ENCODE results near the gene CCDC85A. TPM values are rescaled to one million over a fixed set of nuclear protein-coding genes. Genes with fewer than 3 reads are reported as not detected.

Gene CCDC85A
- total and polyA plus RNA-seq, 2 experiments from 2014 or later, result 1.6 to 4.2 TPM

DNA sequence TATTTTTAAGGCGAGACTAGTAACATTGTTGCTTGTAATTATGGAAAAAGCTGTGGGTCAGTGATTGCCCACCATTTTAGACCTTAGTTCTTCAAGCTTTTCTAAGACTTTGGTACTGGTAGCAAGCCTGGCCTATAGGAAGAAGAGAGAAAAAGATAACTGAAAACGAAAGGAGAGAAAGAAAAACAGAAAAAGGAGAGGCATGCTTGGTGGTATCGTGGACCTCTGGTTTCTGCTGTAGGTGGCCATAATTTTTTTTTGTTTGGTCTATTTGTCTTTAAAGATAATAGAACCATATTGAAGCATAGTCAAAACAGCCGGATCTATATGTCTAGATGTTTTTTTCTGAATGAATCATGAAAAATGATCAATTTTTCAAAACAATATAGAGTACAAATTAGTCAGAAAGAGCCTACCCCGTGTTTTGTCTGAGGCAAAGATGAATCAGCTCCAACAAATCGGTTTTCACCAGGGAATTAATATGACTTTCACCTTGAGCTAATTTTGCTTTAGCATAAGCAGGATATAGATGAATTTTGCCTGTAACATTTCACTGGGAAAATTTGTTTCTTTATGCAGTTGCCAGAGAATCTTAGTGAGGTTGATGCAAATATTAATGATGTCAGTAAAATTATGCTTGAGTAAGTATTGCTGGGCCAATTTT is 45.7 kb downstream of the CCDC85A start:
- Histone ChIP-seq H3K4me2 (ENCODE audit: unreplicated experiment) (no peak overlapping the region), H3K4me1 (ENCODE audit: insufficient read depth) (peaks cover 15% of the 10 kb centered on the region; the same call in 1 of the 2 replicates), H3K9ac (no peak overlapping the region), H3K27ac (peak overlapping the region; percentile 14; the same call in 1 of the 2 replicates), H2AFZ (no peak overlapping the region), H3F3A (ENCODE audit: insufficient read depth) (no peaks in the 10 kb centered on the region), H3K9me2 (ENCODE audit: insufficient read depth) (no peaks in the 10 kb centered on the region), H4K20me1 (ENCODE audit: insufficient read depth) (no peaks in the 10 kb centered on the region), H3K36me3 (ENCODE audit: low read depth) (no peaks in the 10 kb centered on the region), H3K79me2 (ENCODE audit: insufficient read depth) (no peaks in the 10 kb centered on the region), H3K9me3 (ENCODE audit: low read depth) (no peaks in the 10 kb centered on the region), H3K27me3 (replicated peaks; ENCODE audit: insufficient read depth) (no peaks in the 10 kb centered on the region), H3K4me3 (0 out of 2 replicates have a peak overlapping the region, but pooled peaks have one; percentile 1)
- TF ChIP-seq EZH2 (IDR thresholded peaks at IDR 0.05; ENCODE audit: insufficient read depth, poor library complexity, severe bottlenecking) (no peak), EZH2phosphoT487 (IDR thresholded peaks at IDR 0.05; ENCODE audit: insufficient read depth, low read depth) (no peak)
- in situ Hi-C loops (cut with MboI), result no loop called here
- peak; percentile 28 for DNase-seq
- 31 to 33% methylated on average over 6 of the region's 6 CpGs for WGBS, 2 experiments (ENCODE audit: low coverage in 1 of 2, low lambda C conversion rate in 2 of 2, missing lambda C conversion rate in 2 of 2)

DNA sequence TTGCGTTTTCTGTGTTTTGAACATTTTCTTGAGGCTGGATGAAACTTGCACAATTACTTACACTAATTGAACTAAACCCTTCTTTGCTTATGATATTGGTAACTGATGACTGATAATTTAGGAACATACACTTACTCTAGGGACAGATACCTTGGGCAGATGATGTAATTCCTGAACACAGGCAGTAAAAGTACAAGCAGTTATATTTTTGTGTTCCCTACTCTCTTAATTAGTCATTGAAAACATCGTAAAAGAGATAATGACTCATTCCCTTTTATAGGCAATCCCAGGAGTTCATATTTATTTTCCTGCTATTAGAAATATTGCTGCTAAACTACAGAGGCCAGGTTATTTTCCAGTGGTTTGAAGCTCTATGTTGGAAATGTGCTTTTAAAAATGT is 46.4 kb downstream of the CCDC85A start:
- H3K9me2 ChIP-seq (ENCODE audit: insufficient read depth), result no peaks in the 10 kb centered on the region
- DNase-seq, result peak; percentile 62
- peaks cover 15% of the 10 kb centered on the region; the same call in 1 of the 2 replicates for H3K4me1 ChIP-seq (ENCODE audit: insufficient read depth)
- TF ChIP-seq EZH2 (IDR thresholded peaks at IDR 0.05; ENCODE audit: insufficient read depth, poor library complexity, severe bottlenecking), result no peak
- no peak for TF ChIP-seq EZH2phosphoT487 (IDR thresholded peaks at IDR 0.05; ENCODE audit: insufficient read depth, low read depth)
- no peak overlapping the region for H3K9ac ChIP-seq
- peak overlapping the region; percentile 14; the same call in 1 of the 2 replicates for H3K27ac ChIP-seq
- in situ Hi-C loops (cut with MboI), result no loop called here
- no peaks in the 10 kb centered on the region for H3K79me2 ChIP-seq (ENCODE audit: insufficient read depth)
- H3K4me2 ChIP-seq (ENCODE audit: unreplicated experiment), result no peak overlapping the region
- H2AFZ ChIP-seq, result no peak overlapping the region
- 19 to 21% methylated on average over 2 of the region's 2 CpGs for WGBS, 2 experiments (ENCODE audit: low coverage in 1 of 2, low lambda C conversion rate in 2 of 2, missing lambda C conversion rate in 2 of 2)
- H3K9me3 ChIP-seq (ENCODE audit: low read depth), result no peaks in the 10 kb centered on the region
- no peaks in the 10 kb centered on the region for H4K20me1 ChIP-seq (ENCODE audit: insufficient read depth)
- no peaks in the 10 kb centered on the region for H3K27me3 ChIP-seq (replicated peaks; ENCODE audit: insufficient read depth)
- H3K36me3 ChIP-seq (ENCODE audit: low read depth), result no peaks in the 10 kb centered on the region
- no peaks in the 10 kb centered on the region for H3F3A ChIP-seq (ENCODE audit: insufficient read depth)
- 0 out of 2 replicates have a peak overlapping the region, but pooled peaks have one; percentile 1 for H3K4me3 ChIP-seq

DNA sequence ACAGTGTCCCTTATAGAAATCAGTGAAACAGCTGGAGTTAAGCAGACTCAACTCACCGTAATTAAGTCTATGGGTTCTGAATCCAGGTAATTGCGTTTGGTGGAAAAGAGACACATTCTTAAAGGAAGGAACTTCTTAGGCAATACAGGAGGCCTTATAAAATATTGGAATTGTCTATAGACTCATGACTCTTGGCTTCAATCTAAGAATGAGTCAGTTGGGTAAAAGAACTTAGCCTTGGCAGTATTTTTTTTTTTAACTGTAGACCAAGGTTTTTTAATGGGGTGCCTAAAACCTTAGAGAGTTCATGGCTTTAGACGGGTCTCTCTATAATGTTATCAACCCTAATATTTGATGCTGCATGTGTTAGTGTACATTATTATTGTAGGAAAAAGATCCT is 47.6 kb downstream of the CCDC85A start:
- WGBS, 2 experiments (ENCODE audit: low coverage in 1 of 2, low lambda C conversion rate in 2 of 2, missing lambda C conversion rate in 2 of 2), result 65 to 71% methylated on average over 3 of the region's 3 CpGs
- Histone ChIP-seq H3K9me3 (ENCODE audit: low read depth) (no peaks in the 10 kb centered on the region), H4K20me1 (ENCODE audit: insufficient read depth) (no peaks in the 10 kb centered on the region), H3K36me3 (ENCODE audit: low read depth) (no peaks in the 10 kb centered on the region), H3K4me3 (no peak overlapping the region), H3K27me3 (replicated peaks; ENCODE audit: insufficient read depth) (no peaks in the 10 kb centered on the region), H3K79me2 (ENCODE audit: insufficient read depth) (no peaks in the 10 kb centered on the region), H3K9me2 (ENCODE audit: insufficient read depth) (no peaks in the 10 kb centered on the region), H3K4me2 (ENCODE audit: unreplicated experiment) (no peak overlapping the region), H3K9ac (no peak overlapping the region), H3K4me1 (ENCODE audit: insufficient read depth) (peaks cover 15% of the 10 kb centered on the region; the same call in 1 of the 2 replicates), H3K27ac (no peak overlapping the region), H3F3A (ENCODE audit: insufficient read depth) (no peaks in the 10 kb centered on the region), H2AFZ (no peak overlapping the region)
- TF ChIP-seq EZH2phosphoT487 (IDR thresholded peaks at IDR 0.05; ENCODE audit: insufficient read depth, low read depth) (no peak), EZH2 (IDR thresholded peaks at IDR 0.05; ENCODE audit: insufficient read depth, poor library complexity, severe bottlenecking) (no peak)
- in situ Hi-C loops (cut with MboI), result no loop called here
- peak; percentile 40 for DNase-seq

DNA sequence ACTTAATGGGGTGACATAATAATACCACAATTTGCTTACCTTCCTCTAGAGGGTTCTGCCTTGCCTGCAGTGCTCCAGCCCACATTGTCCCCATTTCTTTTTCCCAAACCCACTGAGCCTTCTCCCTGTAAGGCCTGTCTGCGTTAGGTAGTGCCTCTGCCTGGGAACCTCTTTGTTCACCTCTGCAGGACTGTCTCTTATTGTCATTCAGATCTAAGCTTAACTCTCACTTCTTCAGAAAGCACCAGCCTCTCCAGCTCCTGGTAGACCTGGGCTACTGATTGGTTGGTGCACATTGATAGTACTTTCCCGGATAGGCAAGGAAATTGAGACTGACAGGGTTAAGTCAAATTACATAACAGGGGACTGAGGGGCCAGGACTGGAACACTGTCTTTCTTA is 49.1 kb downstream of the CCDC85A start:
- no peak overlapping the region for H3K9ac ChIP-seq
- TF ChIP-seq EZH2phosphoT487 (IDR thresholded peaks at IDR 0.05; ENCODE audit: insufficient read depth, low read depth), result no peak
- TF ChIP-seq EZH2 (IDR thresholded peaks at IDR 0.05; ENCODE audit: insufficient read depth, poor library complexity, severe bottlenecking), result no peak
- in situ Hi-C loops (cut with MboI), result no loop called here
- H4K20me1 ChIP-seq (ENCODE audit: insufficient read depth), result no peaks in the 10 kb centered on the region
- no peak overlapping the region for H3K4me2 ChIP-seq (ENCODE audit: unreplicated experiment)
- H3K9me3 ChIP-seq (ENCODE audit: low read depth), result no peaks in the 10 kb centered on the region
- 56 to 64% methylated on average over 2 of the region's 2 CpGs for WGBS, 2 experiments (ENCODE audit: low coverage in 1 of 2, low lambda C conversion rate in 2 of 2, missing lambda C conversion rate in 2 of 2)
- no peak for DNase-seq
- peaks cover 15% of the 10 kb centered on the region; the same call in 1 of the 2 replicates for H3K4me1 ChIP-seq (ENCODE audit: insufficient read depth)
- no peaks in the 10 kb centered on the region for H3F3A ChIP-seq (ENCODE audit: insufficient read depth)
- H3K27me3 ChIP-seq (replicated peaks; ENCODE audit: insufficient read depth), result no peaks in the 10 kb centered on the region
- no peaks in the 10 kb centered on the region for H3K9me2 ChIP-seq (ENCODE audit: insufficient read depth)
- no peak overlapping the region for H3K4me3 ChIP-seq
- H2AFZ ChIP-seq, result no peak overlapping the region
- H3K36me3 ChIP-seq (ENCODE audit: low read depth), result no peaks in the 10 kb centered on the region
- no peaks in the 10 kb centered on the region for H3K79me2 ChIP-seq (ENCODE audit: insufficient read depth)
- no peak overlapping the region for H3K27ac ChIP-seq
